HG03280 (cell line): Measurements from ENCODE around the gene HPS6.

ENCODE experiments used
- ATAC-seq: cut with Tn5 transposase; IDR thresholded peaks from one replicate; pipeline ENCODE4 v1.9.1; 2021; ENCODE audit warnings: mild to moderate bottlenecking, moderate library complexity; ENCODE audit not compliant: unreplicated experiment

Gene HPS6

GRCh38 chr10:102068216-102068615 lies 3.1 kb downstream of the HPS6 start:
- no peak for ATAC-seq

DNA sequence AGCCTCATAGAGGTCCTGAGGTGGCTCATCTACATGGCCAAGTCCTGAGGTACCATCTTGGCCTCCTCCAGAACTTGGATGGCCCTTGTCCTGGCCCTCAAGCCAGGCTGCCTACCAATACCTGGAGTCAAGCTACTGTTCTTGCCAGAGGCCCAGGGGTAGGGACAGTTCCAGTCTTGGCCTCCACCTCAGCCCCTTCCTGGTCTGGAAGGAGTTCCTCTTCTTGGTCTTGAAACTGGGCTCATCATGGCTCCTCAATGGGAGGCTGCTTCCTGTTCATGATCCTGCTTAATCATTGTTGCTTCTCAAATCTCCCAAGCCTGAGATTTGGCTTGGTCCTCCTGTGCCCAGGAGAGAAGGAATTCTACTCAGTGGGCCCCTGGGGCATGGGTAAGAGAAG lies 3.9 kb downstream of the HPS6 start:
- ATAC-seq, result no peak

GRCh38 chr10:102072673-102073527 lies 7.8 kb downstream of the HPS6 start:
- no peak for ATAC-seq

GRCh38 chr10:102083541-102083940 lies 18.4 kb downstream of the HPS6 start:
- no peak for ATAC-seq

DNA sequence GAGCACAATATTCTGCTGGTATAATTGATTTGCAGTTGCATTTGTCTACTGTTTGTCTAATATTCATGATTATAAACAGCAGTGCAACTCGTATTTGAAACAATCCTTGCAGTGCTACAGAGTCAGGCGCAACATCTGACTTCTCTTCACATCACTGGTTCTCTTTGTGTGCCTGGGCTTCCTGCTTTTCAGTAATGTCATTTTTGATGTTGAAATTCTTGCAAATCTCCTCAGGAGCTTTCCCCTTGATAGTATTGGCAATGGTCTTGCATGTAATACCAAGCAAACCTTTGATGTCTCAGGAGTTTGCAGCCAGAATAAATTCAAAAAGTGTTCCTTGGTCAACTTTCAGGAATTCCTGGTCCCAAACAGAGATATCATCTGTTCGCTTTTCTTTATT lies 20.2 kb downstream of the HPS6 start:
- no peak for ATAC-seq

GRCh38 chr10:102086196-102086595 lies 21.0 kb downstream of the HPS6 start:
- ATAC-seq, result no peak

DNA sequence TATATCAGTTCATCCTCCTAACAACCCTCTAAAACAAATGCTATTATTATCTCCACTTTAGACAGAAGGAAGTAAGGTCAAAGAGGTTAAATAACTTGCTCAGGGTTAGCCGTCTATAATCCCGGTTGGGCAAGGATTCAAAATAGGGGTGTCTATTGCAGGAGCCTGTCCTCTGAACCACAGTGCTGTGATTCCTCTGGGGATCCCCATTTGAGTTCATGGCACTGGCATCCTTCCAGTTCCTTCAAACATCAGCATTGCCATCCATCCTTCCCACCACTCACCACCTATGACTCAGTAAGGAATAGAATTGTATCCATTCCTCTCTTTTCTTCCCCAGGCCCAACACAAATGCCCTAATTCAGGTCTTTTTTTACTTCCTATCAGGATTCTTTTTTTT lies 25.6 kb downstream of the HPS6 start:
- no peak for ATAC-seq

GRCh38 chr10:102096449-102096848 lies 31.3 kb downstream of the HPS6 start:
- no peak for ATAC-seq

DNA sequence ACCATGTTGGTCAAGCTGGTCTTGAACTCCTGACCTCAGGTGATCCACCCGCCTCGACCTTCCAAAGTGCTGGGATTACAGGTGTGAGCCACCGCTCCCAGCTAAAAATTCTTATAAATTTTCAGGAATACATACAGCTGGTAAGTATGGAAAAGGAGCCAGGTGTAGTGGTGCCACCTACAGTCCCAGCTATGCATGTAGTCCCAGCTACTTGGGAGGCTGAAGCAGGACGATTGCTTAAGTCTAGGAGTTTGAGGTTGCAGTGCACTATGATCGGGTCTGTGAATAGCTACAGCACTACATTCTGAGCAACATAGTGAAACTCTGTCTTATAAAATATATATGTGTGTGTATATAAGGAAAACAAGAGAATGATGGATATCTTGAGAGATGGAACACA lies 36.0 kb downstream of the HPS6 start:
- ATAC-seq, result no peak

- no peak for ATAC-seq
These were observed 37.3 kb downstream of the HPS6 start for GRCh38 chr10:102102421-102102820.

- ATAC-seq, result no peak
These were observed 41.8 kb downstream of the HPS6 start for GRCh38 chr10:102106998-102107397.

- no peak for ATAC-seq
These were observed 44.3 kb downstream of the HPS6 start for GRCh38 chr10:102109166-102110116.

GRCh38 chr10:102111276-102111675 lies 46.1 kb downstream of the HPS6 start:
- ATAC-seq, result no peak

- ATAC-seq, result no peak
These were observed 47.2 kb downstream of the HPS6 start for GRCh38 chr10:102112210-102112817.

GRCh38 chr10:102113261-102113955 lies 48.3 kb downstream of the HPS6 start:
- ATAC-seq, result no peak

GRCh38 chr10:102113956-102114857 lies 49.1 kb downstream of the HPS6 start:
- ATAC-seq, result peak; percentile 17

DNA sequence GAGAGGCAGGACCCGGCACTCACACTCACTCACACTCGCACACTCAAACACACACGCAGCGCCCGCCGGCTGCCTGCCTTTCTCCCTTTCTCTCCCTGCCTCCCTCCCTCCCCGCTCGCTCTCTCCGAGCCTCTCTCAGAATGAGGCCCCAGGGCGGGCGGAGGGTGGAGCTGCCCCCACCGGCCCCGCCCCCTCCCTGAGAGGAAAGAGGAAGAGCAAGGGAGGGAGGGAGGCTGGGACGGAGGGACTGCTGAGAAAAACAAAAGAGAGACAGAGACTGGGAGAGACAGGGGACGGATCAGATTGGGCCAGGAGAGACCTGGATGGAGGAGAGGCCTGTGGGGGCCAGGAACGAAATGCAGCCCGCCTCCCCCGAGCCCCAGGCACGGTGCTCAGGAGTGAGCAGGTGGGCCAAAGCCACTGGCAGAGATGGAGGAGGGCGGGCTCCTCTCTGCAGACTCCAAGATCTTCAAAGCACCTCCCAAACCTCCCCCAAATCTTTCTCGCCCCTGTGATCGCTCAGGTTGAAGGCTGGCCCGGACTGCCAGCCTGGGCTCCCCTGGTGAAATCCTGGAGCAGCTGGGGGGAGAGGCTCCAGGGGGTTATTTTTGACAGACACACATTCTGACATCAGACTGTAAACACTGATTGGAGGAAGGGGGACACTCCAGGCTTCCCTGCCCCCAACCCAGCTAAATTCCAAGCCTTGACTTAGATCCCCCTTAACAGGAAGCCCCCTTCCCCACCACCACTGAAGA lies 49.9 kb downstream of the HPS6 start:
- ATAC-seq, result peak; percentile 69

DNA sequence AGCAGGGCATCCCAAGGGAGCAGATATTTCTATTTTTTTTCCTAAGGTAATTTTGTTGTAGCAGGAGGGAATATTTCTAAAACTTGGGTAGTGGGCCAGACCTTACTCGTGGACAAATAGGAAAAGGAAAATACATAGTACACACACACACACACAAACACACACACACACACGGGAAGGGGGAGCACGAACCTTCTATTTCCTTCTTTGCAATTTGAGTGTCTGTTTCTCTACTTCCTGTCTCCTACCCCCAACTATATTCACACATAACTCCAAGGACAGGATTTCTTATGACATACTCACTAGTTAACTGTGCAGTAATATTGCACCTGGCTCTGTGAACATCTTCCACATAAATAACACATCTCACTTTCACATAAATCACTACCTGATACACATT lies 50.6 kb downstream of the HPS6 start:
- ATAC-seq, result no peak

GRCh38 chr10:102116656-102117055 lies 51.5 kb downstream of the HPS6 start:
- ATAC-seq, result no peak
